Amniotic stem cell (primary cell): ENCODE data around the gene ARF3.
A peak's percentile ranks its signal among the peaks of the same experiment; 100 is the strongest.

Source experiments
- DNase-seq: peaks from one replicate; lab custom pipeline; 2025; lab: John Stamatoyannopoulos, UW

ARF3 gene

GRCh38 chr12:48957141-48958048 is at the start of gene ARF3:
Gene ARF3 (minus strand): TSS chr12:48957487. CDS start chr12:48941095, 16,392 bp downstream.
- DNase-seq: peak; percentile 87

- DNase-seq: no peak
Observed at GRCh38 chr12:49000346-49000745, 43.1 kb upstream of the ARF3 start.

GRCh38 chr12:48999371-49000131 is 42.3 kb upstream of the ARF3 start, which contains the start of gene DDN:
Gene DDN (minus strand): TSS chr12:48999375. CDS start chr12:48999287, 88 bp downstream.
- no peak for DNase-seq

- no peak for DNase-seq
Observed at GRCh38 chr12:48998497-48999353, 41.4 kb upstream of the ARF3 start.

- DNase-seq: no peak
Observed at GRCh38 chr12:48997719-48998496, 40.6 kb upstream of the ARF3 start.

GRCh38 chr12:48996794-48997718 is 39.8 kb upstream of the ARF3 start:
- DNase-seq: no peak

- DNase-seq: peak; percentile 66
Observed at GRCh38 chr12:48995086-48995879, 38.0 kb upstream of the ARF3 start.

- DNase-seq: no peak
Observed at GRCh38 chr12:48994224-48995085, 37.2 kb upstream of the ARF3 start.

GRCh38 chr12:48993787-48994186 is 36.5 kb upstream of the ARF3 start:
- no peak for DNase-seq

- no peak for DNase-seq
Observed at GRCh38 chr12:48991247-48992050, 34.2 kb upstream of the ARF3 start.

- DNase-seq: no peak
Observed at GRCh38 chr12:48990552-48990951, 33.3 kb upstream of the ARF3 start.

- DNase-seq: no peak
Observed at GRCh38 chr12:48988030-48988649, 30.9 kb upstream of the ARF3 start.

- DNase-seq: no peak
Observed at GRCh38 chr12:48986720-48987291, 29.5 kb upstream of the ARF3 start.

GRCh38 chr12:48985901-48986300 is 28.6 kb upstream of the ARF3 start:
- no peak for DNase-seq

GRCh38 chr12:48985475-48985897 is 28.2 kb upstream of the ARF3 start:
- DNase-seq: no peak

GRCh38 chr12:48982397-48983080 is 25.3 kb upstream of the ARF3 start:
- DNase-seq: no peak
